ENCODE measurements around the gene DSC1. TPM values are rescaled to one million over a fixed set of nuclear protein-coding genes. Genes with fewer than 3 reads are reported as not detected.
A peak's percentile ranks its signal among the peaks of the same experiment; 100 is the strongest.

Gene DSC1
- total and polyA plus RNA-seq, 2 of the 8 experiments (the other 6 are each of a cell fraction or from before 2014, with no cell fraction given), result 0.02 TPM; not detected in 1

DNA sequence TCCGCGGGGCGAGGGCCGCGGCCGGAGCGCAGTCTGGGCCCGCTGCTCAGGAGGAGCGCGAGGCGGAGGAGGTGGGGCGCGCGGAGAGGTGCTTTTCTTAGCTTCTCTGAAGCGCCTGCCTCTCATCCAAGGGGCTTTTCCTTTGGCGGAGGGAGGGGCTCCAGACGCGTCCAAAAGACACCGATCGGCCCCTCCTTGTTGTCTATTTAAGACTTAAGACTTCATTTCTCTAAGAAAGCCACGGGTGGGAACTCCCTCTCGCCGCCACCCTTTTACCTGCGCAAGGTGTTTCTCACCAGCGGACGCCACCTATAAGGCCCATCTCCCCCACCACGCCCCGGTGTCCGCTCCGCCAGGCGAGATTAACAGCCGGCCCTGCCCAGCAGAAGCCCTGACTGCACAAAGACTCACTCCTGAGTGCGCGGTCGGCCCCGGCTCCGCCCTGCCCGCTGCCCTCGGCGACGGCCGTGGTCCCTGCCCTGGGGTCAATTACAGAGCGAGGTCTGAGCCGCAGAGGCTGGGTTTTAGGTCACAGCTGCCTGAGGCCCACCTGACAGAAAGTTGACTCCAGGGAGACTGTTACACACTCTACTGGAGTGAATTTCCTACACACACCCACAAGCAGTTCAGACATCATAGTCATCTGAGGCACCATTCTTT is 60.5 kb downstream of the DSC1 start, which contains the start of gene DSC2:
DSC2 (minus strand) TSS at position 397 of the 660 bp plus-strand sequence. CDS start 450 bp downstream, outside the sequence.
- H2BK5ac ChIP-seq (ENCODE audit: low read depth, low read length), result peak within 1 kb of the TSS; percentile 88
- H4K20me1 ChIP-seq (replicated peaks in 1 of 2; ENCODE audit: control insufficient read depth in 1 of 2, insufficient read depth in 2 of 2, low read length in 2 of 2), result peaks cover 0 to 2% of the 10 kb centered on the region in 2 experiments
- no peak within 1 kb of the TSS for H2AK5ac ChIP-seq (ENCODE audit: low read depth, low read length)
- H2BK15ac ChIP-seq (ENCODE audit: low read length), result peak within 1 kb of the TSS; percentile 61; the same call in 1 of the 2 replicates
- peak within 1 kb of the TSS; percentile 75 for H3K56ac ChIP-seq (replicated peaks; ENCODE audit: insufficient read length, low read depth, low read length)
- 1% methylated on average over 35 of the region's 44 CpGs; no CpG with 5 or more reads in 1 of the 2 experiments for WGBS, 2 experiments (ENCODE audit: extremely low coverage in 1 of 2, insufficient coverage in 1 of 2, insufficient read length in 1 of 2, insufficient replicate concordance in 2 of 2, low coverage in 1 of 2, low lambda C conversion rate in 2 of 2, missing lambda C conversion rate in 1 of 2)
- peak within 1 kb of the TSS; percentile 99; the same call in 1 of the 2 replicates for H4K8ac ChIP-seq (ENCODE audit: extremely low read depth, insufficient read depth, low read length)
- FAIRE-seq, result no peak
- H3K23me2 ChIP-seq (ENCODE audit: low read depth, low read length), result peaks cover 3% of the 10 kb centered on the region; the same call in 1 of the 2 replicates
- POLR2A ChIA-PET (ENCODE audit: partially characterized antibody), result interaction anchor here (1.1 to 2.6 kb wide), 6 partner anchors 12 to 395 kb away, joined by 3 to 13 read pairs (median 6); partner anchors contain the start of gene DSG2
- CTCF ChIA-PET (ENCODE audit: partially characterized antibody), result no interaction called here
- H3K4me3 ChIP-seq (ENCODE audit: extremely low read depth in 1 of 4, insufficient read depth in 2 of 4, low read depth in 3 of 4, low read length in 4 of 4), result peak within 1 kb of the TSS; percentile 76 to 97 (median 84)
- peak in 1 of 2 experiments; percentile 79 for DNase-seq (ENCODE audit: low read depth in 1 of 2, low spot score in 2 of 2)
- H3K79me2 ChIP-seq (ENCODE audit: control insufficient read depth in 1 of 2, insufficient read depth in 2 of 2, low read length in 2 of 2), result peaks cover 3 to 35% of the 10 kb centered on the region in 2 experiments; a peak in 3 of 4 replicates
- H2BK12ac ChIP-seq (ENCODE audit: low read depth, low read length), result peak within 1 kb of the TSS; percentile 84; the same call in 1 of the 2 replicates
- peak within 1 kb of the TSS; percentile 63 to 74 for H3K4me2 ChIP-seq (ENCODE audit: insufficient read depth in 1 of 2, low read depth in 2 of 2, low read length in 2 of 2)
- H3K9me3 ChIP-seq (ENCODE audit: insufficient read depth in 2 of 2, low read depth in 1 of 2, low read length in 1 of 2), result no peaks in the 10 kb centered on the region
- peak within 1 kb of the TSS; percentile 80 for H2AFZ ChIP-seq (ENCODE audit: low read length)
- H3K18ac ChIP-seq (ENCODE audit: extremely low read depth, low read length), result peak within 1 kb of the TSS; percentile 87
- no peak within 1 kb of the TSS for H3K23ac ChIP-seq (ENCODE audit: insufficient read length)
- peak within 1 kb of the TSS; percentile 90 for H3K27ac ChIP-seq (ENCODE audit: low read depth, low read length)
- peak within 1 kb of the TSS; percentile 80 to 95 (median 82) for H3K9ac ChIP-seq (replicated peaks in 1 of 4; ENCODE audit: extremely low read depth in 1 of 4, low read depth in 3 of 4, low read length in 3 of 4)
- no peaks in the 10 kb centered on the region for H3K27me3 ChIP-seq (replicated peaks in 1 of 4; ENCODE audit: control insufficient read depth in 3 of 4, extremely low read depth in 1 of 4, insufficient read depth in 3 of 4, low read length in 3 of 4)
- H3K14ac ChIP-seq (ENCODE audit: insufficient read length), result no peak within 1 kb of the TSS
- H2BK120ac ChIP-seq (replicated peaks; ENCODE audit: low read depth, low read length), result no peak within 1 kb of the TSS
- peaks cover 0 to 10% (median 6%) of the 10 kb centered on the region in 4 experiments; a peak in 5 of 7 replicates for H3K4me1 ChIP-seq (replicated peaks in 1 of 4; ENCODE audit: control insufficient read depth in 3 of 4, insufficient read depth in 4 of 4, low read length in 3 of 4)
- peaks cover 5% of the 10 kb centered on the region; the same call in 1 of the 2 replicates for H3K79me1 ChIP-seq (ENCODE audit: low read depth, low read length)
- peak within 1 kb of the TSS; percentile 90 for H4K5ac ChIP-seq (ENCODE audit: insufficient read length, low read depth, low read length)
- H3K4ac ChIP-seq (replicated peaks; ENCODE audit: insufficient read length, low read depth, low read length), result no peak within 1 kb of the TSS
- no peak within 1 kb of the TSS for H2BK20ac ChIP-seq (ENCODE audit: low read length)
- H3K36me3 ChIP-seq (ENCODE audit: control insufficient read depth in 2 of 4, insufficient read depth in 4 of 4, low read length in 3 of 4), result no peaks in the 10 kb centered on the region
- H4K91ac ChIP-seq (replicated peaks; ENCODE audit: insufficient read length, low read length), result peak within 1 kb of the TSS; percentile 97
- peak; percentile 50; the same call in 1 of the 2 replicates for TF ChIP-seq RBBP5 (IDR thresholded peaks at IDR 0.05; ENCODE audit: borderline replicate concordance, low read depth, low read length)
- TF ChIP-seq RAD21 (IDR thresholded peaks at IDR 0.05 in 1 of 2, conservative IDR thresholded peaks at IDR 0.05 in 1 of 2; ENCODE audit: low read depth in 2 of 2, low read length in 2 of 2), result peak in 1 of 2 experiments; percentile 10; a peak in 1 of 4 replicates
- TF ChIP-seq SIN3A (conservative IDR thresholded peaks at IDR 0.05 in 1 of 2, IDR thresholded peaks at IDR 0.05 in 1 of 2; ENCODE audit: low read depth in 1 of 2, low read length in 2 of 2), result 0 out of 4 replicates have a peak, but pooled peaks of 1 of the 2 experiments have one; percentile 63
- no peak for TF ChIP-seq BRCA1 (IDR thresholded peaks at IDR 0.05; ENCODE audit: low read depth, low read length)
- no peak for TF ChIP-seq BACH1 (IDR thresholded peaks at IDR 0.05; ENCODE audit: low read length)
- peak; percentile 89 for TF ChIP-seq TAF1 (IDR thresholded peaks at IDR 0.05; ENCODE audit: low read depth, low read length)
- TF ChIP-seq HDAC2 (IDR thresholded peaks at IDR 0.05; ENCODE audit: borderline replicate concordance in 1 of 2, low read depth in 2 of 2, low read length in 2 of 2), result 0 out of 4 replicates have a peak, but pooled peaks of 1 of the 2 experiments have one; percentile 25
- TF ChIP-seq POLR2A (IDR thresholded peaks at IDR 0.05; ENCODE audit: control extremely low read depth in 1 of 2, low read depth in 2 of 2, low read length in 2 of 2), result peak; percentile 71 to 86
- TF ChIP-seq ZNF274 (IDR thresholded peaks at IDR 0.05; ENCODE audit: borderline replicate concordance, extremely low read depth, low read length), result no peak
- TF ChIP-seq POLR2AphosphoS5 (IDR thresholded peaks at IDR 0.05; ENCODE audit: low read depth, low read length), result peak; percentile 88
- peak; percentile 50 for TF ChIP-seq KDM4A (IDR thresholded peaks at IDR 0.05; ENCODE audit: low read depth, low read length, severe bottlenecking)
